ENCODE measurements around the gene GLYATL2.

The GLYATL2 gene

GRCh38 chr11:58837707-58838388, 6.7 kb downstream of the GLYATL2 start:
- no peak for TF ChIP-seq CTCF (IDR thresholded peaks at IDR 0.05; ENCODE audit: insufficient read depth, low read depth, low read length, missing control alignments)
- DNase-seq (ENCODE audit: low read depth): no peak
- H3K4me3 ChIP-seq (ENCODE audit: low read depth, low read length): no peak overlapping the region

GRCh38 chr11:58832056-58832645, 12.4 kb downstream of the GLYATL2 start:
- H3K4me3 ChIP-seq (ENCODE audit: low read depth, low read length): no peak overlapping the region
- no peak for DNase-seq (ENCODE audit: low read depth)
- TF ChIP-seq CTCF (IDR thresholded peaks at IDR 0.05; ENCODE audit: insufficient read depth, low read depth, low read length, missing control alignments): no peak

- no peak for DNase-seq (ENCODE audit: low read depth)
- TF ChIP-seq CTCF (IDR thresholded peaks at IDR 0.05; ENCODE audit: insufficient read depth, low read depth, low read length, missing control alignments): no peak
- no peak overlapping the region for H3K4me3 ChIP-seq (ENCODE audit: low read depth, low read length)
These were observed 13.7 kb downstream of the GLYATL2 start for GRCh38 chr11:58830673-58831301.

- no peak overlapping the region for H3K4me3 ChIP-seq (ENCODE audit: low read depth, low read length)
- TF ChIP-seq CTCF (IDR thresholded peaks at IDR 0.05; ENCODE audit: insufficient read depth, low read depth, low read length, missing control alignments): no peak
- DNase-seq (ENCODE audit: low read depth): no peak
These were observed 14.7 kb downstream of the GLYATL2 start for GRCh38 chr11:58829786-58830185.

- DNase-seq (ENCODE audit: low read depth): no peak
- TF ChIP-seq CTCF (IDR thresholded peaks at IDR 0.05; ENCODE audit: insufficient read depth, low read depth, low read length, missing control alignments): no peak
- no peak overlapping the region for H3K4me3 ChIP-seq (ENCODE audit: low read depth, low read length)
These were observed 30.8 kb downstream of the GLYATL2 start for GRCh38 chr11:58813693-58814092.

GRCh38 chr11:58811499-58811898, 33.0 kb downstream of the GLYATL2 start:
- no peak for TF ChIP-seq CTCF (IDR thresholded peaks at IDR 0.05; ENCODE audit: insufficient read depth, low read depth, low read length, missing control alignments)
- no peak for DNase-seq (ENCODE audit: low read depth)
- no peak overlapping the region for H3K4me3 ChIP-seq (ENCODE audit: low read depth, low read length)
